Kidney (tissue), 14 donors: Measurements from ENCODE around the gene PCTP. TPM values are rescaled to one million over a fixed set of nuclear protein-coding genes. Genes with fewer than 3 reads are reported as not detected.
A peak's percentile ranks its signal among the peaks of the same experiment; 100 is the strongest.

Experiments
- DNase-seq, 5 donors: peaks; one replicate each; pipeline ENCODE4 v3.0.0-alpha.2; 2013 to 2020
- FAIRE-seq: peaks from 2 replicates; lab custom pipeline; 2012; peaks lifted over from hg19 to GRCh38; lab: Jason Lieb, UNC
- H3K27ac ChIP-seq, 2 donors: one replicate each; pipeline ENCODE4 v1.7.0; 2013; ENCODE audit warnings: low read depth in 2 of 2, low read length in 2 of 2, inconsistent platforms in 1 of 2
- H3K27me3 ChIP-seq: one replicate; pipeline ENCODE4 v1.7.1; 2013; ENCODE audit warnings: low read length, inconsistent platforms; ENCODE audit not compliant: control insufficient read depth, insufficient read depth
- H3K36me3 ChIP-seq, 3 donors: one replicate each; pipeline versions ENCODE4 v1.7.0 to v1.7.1; 2013; ENCODE audit warnings: low read length in 3 of 3, control low read depth in 1 of 3, inconsistent platforms in 1 of 3; ENCODE audit not compliant: insufficient read depth in 3 of 3, control insufficient read depth in 2 of 3
- H3K4me1 ChIP-seq, 3 donors: one replicate each; pipeline versions ENCODE4 v1.7.0 to v1.7.1; 2013; ENCODE audit warnings: low read length in 3 of 3, inconsistent platforms in 1 of 3, low read depth in 1 of 3; ENCODE audit not compliant: control insufficient read depth in 2 of 3, insufficient read depth in 2 of 3
- H3K4me3 ChIP-seq, 3 donors: one replicate each; pipeline versions ENCODE4 v1.7.0 to v1.8.1; 2013; ENCODE audit warnings: low read length in 3 of 3, control low read depth in 1 of 3, inconsistent platforms in 1 of 3
- H3K9ac ChIP-seq, 3 donors: one replicate each; pipeline versions ENCODE4 v1.7.0 to v1.7.1; 2013; ENCODE audit warnings: low read length in 3 of 3, control low read depth in 1 of 3, inconsistent platforms in 1 of 3
- H3K9me3 ChIP-seq, 3 donors: one replicate each; pipeline versions ENCODE4 v1.7.0 to v1.7.1; 2013; ENCODE audit warnings: low read length in 3 of 3, control low read depth in 1 of 3, inconsistent platforms in 1 of 3; ENCODE audit not compliant: control insufficient read depth in 2 of 3, insufficient read depth in 1 of 3
- CTCF ChIP-seq: IDR thresholded peaks from 3 replicates; pipeline ENCODE4 v1.5.1; 2012; ENCODE audit warnings: mild to moderate bottlenecking, moderate library complexity, borderline replicate concordance; ENCODE audit not compliant: insufficient read depth; ENCODE audit errors: extremely low read depth
- intact Hi-C: fragments of 100-400 bp; cut with DNase I; formaldehyde crosslinking; loops from one replicate; pipeline ENCODE4 v1.11.1; 2022
- polyA plus RNA-seq: library from polyadenylated mRNA; stranded (reverse); fragments of 350-450 nt; fragmentation: Illumina TruSeq; extraction: RNeasy Lipid Tissue Mini Kit (QIAGEN cat#74804); gene quantifications from one replicate; pipeline ENCODE4 v1.2.3, GENCODE V29; 2014; ENCODE audit warnings: low read depth, low replicate concordance; ENCODE audit not compliant: insufficient read depth
- total RNA-seq: library from RNA; stranded (reverse); fragmentation: NEBNext Ultra II Directional; extraction: Animal tissue kit (Norgen Biotek cat#: 25700); gene quantifications from one replicate; pipeline ENCODE4 v1.2.1, GENCODE V29; 2021
- donor health status: control.
- donor health status: control.
- donor health status: control.
- donor health status: control.
- donor health status: control.
- donor health status: DM: yes; HTN: yes; CAD: no.
- donor health status: Normal renal cell carcinoma (clear cell type).

PCTP gene
- total and polyA plus RNA-seq, 2 donors from 2014 or later = 18.7 to 39.2 TPM

GRCh38 chr17:55751720-55752250 lies 934 bp downstream of the PCTP start:
- peaks cover 0 to 6% (median 4%) of the 10 kb centered on the region in 3 donors for H3K4me1 ChIP-seq
- H3K27me3 ChIP-seq = no peaks in the 10 kb centered on the region
- no peak for TF ChIP-seq CTCF
- FAIRE-seq = no peak
- H3K4me3 ChIP-seq = peak overlapping the region; percentile 75 to 94 (median 76)
- intact Hi-C loops = no loop called here
- H3K36me3 ChIP-seq = no peaks in the 10 kb centered on the region
- H3K9ac ChIP-seq = peak overlapping the region in 2 of 3 donors; percentile 52 to 80
- peak overlapping the region; percentile 42 to 79 for H3K27ac ChIP-seq
- DNase-seq = no peak
- no peaks in the 10 kb centered on the region for H3K9me3 ChIP-seq

GRCh38 chr17:55756689-55757088 lies 5.8 kb downstream of the PCTP start:
- intact Hi-C loops = no loop called here
- Histone ChIP-seq H3K4me3 (no peak overlapping the region), H3K36me3 (no peaks in the 10 kb centered on the region), H3K27me3 (no peaks in the 10 kb centered on the region), H3K4me1 (peaks cover 0 to 6% (median 5%) of the 10 kb centered on the region in 3 donors), H3K9ac (no peak overlapping the region), H3K27ac (no peak overlapping the region), H3K9me3 (no peaks in the 10 kb centered on the region)
- DNase-seq (no peak), FAIRE-seq (no peak)
- TF ChIP-seq CTCF = no peak

DNA sequence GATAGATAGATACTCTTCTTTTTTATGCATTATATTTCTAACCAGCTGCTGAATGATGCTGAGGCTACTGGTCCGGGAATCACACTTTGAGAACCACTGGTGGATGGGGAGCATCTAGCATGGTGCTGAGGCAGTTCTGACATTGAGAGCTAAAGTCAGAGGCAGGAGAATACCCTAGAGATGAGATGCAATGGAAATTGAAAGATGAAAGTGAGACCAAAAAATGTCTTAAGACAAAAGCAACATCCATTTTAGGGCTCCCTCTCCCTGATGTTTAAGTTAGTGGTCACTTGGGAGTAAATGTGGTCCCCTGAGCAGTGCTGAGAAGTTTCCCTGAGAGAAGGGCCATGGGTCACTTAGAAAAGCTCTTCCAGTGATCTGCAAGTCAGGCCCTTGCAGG lies 6.8 kb downstream of the PCTP start:
- DNase-seq = no peak
- Histone ChIP-seq H3K9ac (no peak overlapping the region), H3K4me1 (peaks cover 0 to 4% (median 0%) of the 10 kb centered on the region in 3 donors), H3K9me3 (no peaks in the 10 kb centered on the region), H3K27ac (no peak overlapping the region), H3K27me3 (no peaks in the 10 kb centered on the region), H3K36me3 (no peaks in the 10 kb centered on the region), H3K4me3 (no peak overlapping the region)
- no peak for TF ChIP-seq CTCF
- FAIRE-seq = no peak
- intact Hi-C loops = no loop called here

GRCh38 chr17:55758171-55758570 lies 7.3 kb downstream of the PCTP start:
- DNase-seq = no peak
- intact Hi-C loops = no loop called here

More at GRCh38 chr17:55758171-55758570, 7.3 kb downstream of the PCTP start:
- Histone ChIP-seq H3K36me3 (no peaks in the 10 kb centered on the region), H3K4me1 (peaks cover 0 to 4% (median 0%) of the 10 kb centered on the region in 3 donors), H3K9ac (no peak overlapping the region), H3K9me3 (no peaks in the 10 kb centered on the region), H3K4me3 (no peak overlapping the region), H3K27me3 (no peaks in the 10 kb centered on the region), H3K27ac (no peak overlapping the region)
- no peak for TF ChIP-seq CTCF
- FAIRE-seq = no peak
